HepG2 (cell line): ENCODE measurements around the gene FSHB. TPM values are rescaled to one million over a fixed set of nuclear protein-coding genes. Genes with fewer than 3 reads are reported as not detected.

Source experiments
- ATAC-seq: fragments of 200-7000 bp; cut with Tn5 transposase; 3 replicates; pipeline ENCODE4 v1.9.1; 2020; ENCODE audit warnings: mild to moderate bottlenecking, moderate library complexity
- BruUV-seq: library from RNA; stranded (reverse); fragments of 400-500 nt; replicated peaks from 2 replicates; lab custom pipeline; 2021; lab: Mats Ljungman, UMichigan
- CTCF ChIA-PET: fragments of 300-600 bp; formaldehyde crosslinking; extraction: SDS; loops from one replicate; lab custom pipeline; 2021; ENCODE audit warnings: low total read pairs, inconsistent platforms, low intra/inter-chr PET ratio; lab: Yijun Ruan, JAX
- POLR2A ChIA-PET: fragments of 350-600 bp; sonication (Branson Sonifier 250); formaldehyde crosslinking; loops from one replicate; lab custom pipeline; 2020; ENCODE audit warnings: antibody characterized with exemption, inconsistent platforms; lab: Yijun Ruan, JAX
- DNase-seq: peaks from one replicate; pipeline ENCODE4 v3.0.0-alpha.2; 2015; ENCODE audit warnings: low spot score
- FAIRE-seq: peaks from 3 replicates; lab custom pipeline; 2011; peaks lifted over from hg19 to GRCh38; lab: Jason Lieb, UNC
- H2AFZ ChIP-seq: one replicate; pipeline ENCODE4 v1.6.1; 2011; ENCODE audit warnings: low read length, inconsistent platforms
- H3K27ac ChIP-seq: fragments of 300-600 bp; 3 replicates; pipeline ENCODE4 v1.8.0; 2011; ENCODE audit warnings: mixed run types, mild to moderate bottlenecking, mixed read lengths, low read length, inconsistent platforms; ENCODE audit not compliant: insufficient read depth; ENCODE audit errors: extremely low read length
- H3K27me3 ChIP-seq, 2 experiments: fragments of 200-600 bp in 1 of 2; 2 replicates in 1 of 2; 3 replicates in 1 of 2; pipeline versions ENCODE4 v1.6.0 to v1.8.0; 2011; ENCODE audit warnings: low read length in 2 of 2, mild to moderate bottlenecking in 2 of 2, moderate library complexity in 2 of 2, inconsistent platforms in 1 of 2; ENCODE audit not compliant: insufficient read depth in 2 of 2, control insufficient read depth in 1 of 2
- H3K36me3 ChIP-seq, 2 experiments: fragments of 200-600 bp in 1 of 2; replicated peaks in 1 of 2; 2 replicates in 1 of 2; 3 replicates in 1 of 2; pipeline versions ENCODE4 v1.5.1 to v1.8.0; 2011; ENCODE audit warnings: low read length in 2 of 2, inconsistent platforms in 1 of 2; ENCODE audit not compliant: insufficient read depth in 2 of 2, control insufficient read depth in 1 of 2
- H3K4me1 ChIP-seq: 2 replicates; pipeline ENCODE4 v1.5.1; 2012; ENCODE audit warnings: low read length, inconsistent platforms; ENCODE audit not compliant: insufficient read depth
- H3K4me2 ChIP-seq: 2 replicates; pipeline ENCODE4 v1.6.0; 2011; ENCODE audit warnings: low read depth, low read length, inconsistent platforms
- H3K4me3 ChIP-seq, 3 experiments: fragments of 200-600 bp in 1 of 3; sonication (generic), shearing (Covaris generic) in 1 of 3; replicated peaks in 1 of 3; 2 replicates each; pipeline ENCODE4 v1.5.1; 2011 to 2016; ENCODE audit warnings: low read length in 3 of 3, inconsistent platforms in 2 of 3, low read depth in 2 of 3, mild to moderate bottlenecking in 2 of 3, control low read depth in 1 of 3, mixed read lengths in 1 of 3; ENCODE audit not compliant: insufficient read depth in 1 of 3
- H3K79me2 ChIP-seq: one replicate; pipeline ENCODE4 v1.6.1; 2011; ENCODE audit warnings: low read length, inconsistent platforms; ENCODE audit not compliant: insufficient read depth
- H3K9ac ChIP-seq: 2 replicates; pipeline ENCODE4 v1.6.0; 2011; ENCODE audit warnings: mild to moderate bottlenecking, low read depth, low read length, inconsistent platforms; ENCODE audit not compliant: insufficient read depth
- H3K9me3 ChIP-seq: 2 replicates; pipeline ENCODE4 v1.5.1; 2012; ENCODE audit warnings: mild to moderate bottlenecking, low read length
- H4K20me1 ChIP-seq: 2 replicates; pipeline ENCODE4 v1.6.0; 2011; ENCODE audit warnings: inconsistent platforms, mild to moderate bottlenecking, low read length, moderate library complexity; ENCODE audit not compliant: insufficient read depth
- ARNT2 ChIP-seq: sonication (generic); formaldehyde crosslinking; IDR thresholded peaks from 2 replicates; pipeline ENCODE4 v1.8.0; 2022; ENCODE audit warnings: mild to moderate bottlenecking, low read depth, missing genetic modification reagents, moderate library complexity
- BCLAF1 ChIP-seq: fragments of 450-650 bp; IDR thresholded peaks from 2 replicates; pipeline ENCODE4 v1.6.1; 2017; ENCODE audit warnings: mild to moderate bottlenecking
- CENPX ChIP-seq: sonication (generic); formaldehyde crosslinking; IDR thresholded peaks from 2 replicates; pipeline ENCODE4 v1.9.0; 2021; ENCODE audit warnings: mild to moderate bottlenecking, missing genetic modification reagents, moderate library complexity
- GATAD2A ChIP-seq: IDR thresholded peaks from 2 replicates; pipeline ENCODE4 v1.6.1; 2016
- JUNB ChIP-seq: sonication (generic); formaldehyde crosslinking; IDR thresholded peaks from 2 replicates; pipeline ENCODE4 v1.8.0; 2022; ENCODE audit warnings: missing genetic modification reagents, mild to moderate bottlenecking, borderline replicate concordance
- KDM2A ChIP-seq: sonication (generic); formaldehyde crosslinking; IDR thresholded peaks from 2 replicates; pipeline ENCODE4 v1.4.0; 2020; ENCODE audit warnings: low read depth, missing genetic modification reagents, borderline replicate concordance
- MBNL3 ChIP-seq: fragments of 250-450 bp; sonication (Bioruptor Pico); conservative IDR thresholded peaks from 2 replicates; pipeline ENCODE4 v1.8.0; 2022; ENCODE audit warnings: mild to moderate bottlenecking, inconsistent platforms
- NR1H2 ChIP-seq: sonication (generic); formaldehyde crosslinking; IDR thresholded peaks from 2 replicates; pipeline ENCODE4 v1.8.1; 2022; ENCODE audit warnings: low read depth, missing genetic modification reagents, borderline replicate concordance
- RBAK ChIP-seq: sonication (generic); formaldehyde crosslinking; IDR thresholded peaks from 2 replicates; pipeline ENCODE4 v1.5.1; 2020; ENCODE audit warnings: mild to moderate bottlenecking, missing genetic modification reagents
- RBM39 ChIP-seq: fragments of 200-400 bp; formaldehyde crosslinking; IDR thresholded peaks from one replicate; pipeline ENCODE4 v1.6.1; 2018; ENCODE audit warnings: antibody characterized with exemption, mild to moderate bottlenecking, low read depth, low read length; ENCODE audit not compliant: poor library complexity, severe bottlenecking
- SMYD3 ChIP-seq: sonication (generic); formaldehyde crosslinking; IDR thresholded peaks from 2 replicates; pipeline ENCODE4 v1.8.1; 2023; ENCODE audit warnings: mild to moderate bottlenecking, missing genetic modification reagents
- ZNF18 ChIP-seq: sonication (generic); formaldehyde crosslinking; IDR thresholded peaks from 2 replicates; pipeline ENCODE4 v1.8.0; 2022; ENCODE audit warnings: mild to moderate bottlenecking, missing genetic modification reagents; ENCODE audit not compliant: insufficient replicate concordance
- ZNF230 ChIP-seq: sonication (generic); formaldehyde crosslinking; IDR thresholded peaks from 2 replicates; pipeline ENCODE4 v1.4.0; 2020; ENCODE audit warnings: mild to moderate bottlenecking, missing genetic modification reagents
- ZNF383 ChIP-seq: sonication (generic); formaldehyde crosslinking; IDR thresholded peaks from 2 replicates; pipeline ENCODE4 v1.4.0; 2020; ENCODE audit warnings: missing genetic modification reagents, mild to moderate bottlenecking, borderline replicate concordance
- ZNF430 ChIP-seq: sonication (generic); formaldehyde crosslinking; IDR thresholded peaks from 2 replicates; pipeline ENCODE4 v1.9.0; 2021; ENCODE audit warnings: mild to moderate bottlenecking, missing genetic modification reagents
- ZNF552 ChIP-seq: sonication (generic); formaldehyde crosslinking; IDR thresholded peaks from 2 replicates; pipeline ENCODE4 v1.9.0; 2022; ENCODE audit warnings: missing genetic modification reagents, mild to moderate bottlenecking, borderline replicate concordance
- ZNF557 ChIP-seq: sonication (generic); formaldehyde crosslinking; IDR thresholded peaks from 2 replicates; pipeline ENCODE4 v1.4.0; 2020; ENCODE audit warnings: missing genetic modification reagents
- ZNF652 ChIP-seq: IDR thresholded peaks from 2 replicates; pipeline ENCODE4 v1.6.1; 2016; ENCODE audit warnings: low read depth, borderline replicate concordance
- ZNF75D ChIP-seq: sonication (generic); formaldehyde crosslinking; IDR thresholded peaks from 2 replicates; pipeline ENCODE4 v1.8.1; 2023; ENCODE audit warnings: missing genetic modification reagents, mild to moderate bottlenecking, borderline replicate concordance
- WGBS: methylation state at CpG from one replicate; pipeline ENCODE4 v1.1.6; 2017; ENCODE audit warnings: low lambda C conversion rate; 5-methylcytosine and 5-hydroxymethylcytosine counted together
- in situ Hi-C: cut with HindIII; loops from 2 replicates; pipeline ENCODE4 v1.10.0; 2017; ENCODE audit warnings: low pct_unique_long_range_greater_than_20kb; ENCODE audit not compliant: extremely low pct_ligation_motif_present
- intact Hi-C: fragments of 100-400 bp; cut with micrococcal nuclease; formaldehyde crosslinking; loops from one replicate; pipeline ENCODE4 v1.10.0; 2022; ENCODE audit not compliant: unreplicated experiment
- polyA plus RNA-seq, 8 experiments: library from polyadenylated mRNA; depleted of rRNA in 3 of 8; stranded (reverse) in 7 of 8; unstranded in 1 of 8; fragments of >200 nt; fragmentation: Illumina TruSeq in 4 of 8; extraction: Trizol in 4 of 8; gene quantifications; 2 replicates each; pipeline versions ENCODE4 v1.2.1 to v1.2.3, GENCODE V29; 2011 to 2016; ENCODE audit warnings: low read depth in 4 of 8, missing spikeins in 1 of 8, mixed read lengths in 1 of 8; ENCODE audit not compliant: insufficient read depth in 1 of 8
- total RNA-seq, 5 experiments: library from RNA; depleted of rRNA; stranded (reverse); fragments of >200 nt; fragmentation: Illumina TruSeq; extraction: Trizol; gene quantifications; 2 replicates each; pipeline ENCODE4 v1.2.3, GENCODE V29; 2016; ENCODE audit warnings: low read depth in 1 of 5

FSHB gene
- total and polyA plus RNA-seq, 2 of the 13 experiments (the other 11 are each of a cell fraction or from before 2014, with no cell fraction given), result not detected

- TF ChIP-seq ZNF18 (no peak), RBM39 (no peak), MBNL3 (CRISPR knock-in tag) (no peak), ZNF430 (CRISPR knock-in tag) (no peak), ARNT2 (CRISPR knock-in tag) (no peak), ZNF557 (no peak)
Measured at GRCh38 chr11:30279796-30280195, 49.0 kb downstream of the FSHB start (continued).

- ATAC-seq, result no peak
- no peak for TF ChIP-seq SMYD3 (CRISPR knock-in tag)
- TF ChIP-seq BCLAF1, result no peak
- no peak for TF ChIP-seq ZNF230 (CRISPR knock-in tag)
- no peak for TF ChIP-seq GATAD2A (CRISPR knock-in tag)
- no peak for TF ChIP-seq ZNF383 (CRISPR knock-in tag)
- TF ChIP-seq KDM2A (CRISPR knock-in tag), result no peak
- TF ChIP-seq ZNF652 (CRISPR knock-in tag), result no peak
- TF ChIP-seq CENPX (CRISPR knock-in tag), result no peak
- no peak for TF ChIP-seq ZNF75D (CRISPR knock-in tag)
- no peak for TF ChIP-seq JUNB
- no peak for TF ChIP-seq RBAK (CRISPR knock-in tag)
- no peak for TF ChIP-seq NR1H2
- TF ChIP-seq ZNF552 (CRISPR knock-in tag), result no peak
Measured at GRCh38 chr11:30281476-30282288, 50.9 kb downstream of the FSHB start.

More at GRCh38 chr11:30281476-30282288, 50.9 kb downstream of the FSHB start:
- in situ Hi-C loops (no loop called here), intact Hi-C loops (no loop called here)
- DNase-seq (no peak), FAIRE-seq (no peak)
- H3K27ac ChIP-seq, result no peak overlapping the region
- H3K4me1 ChIP-seq, result no peaks in the 10 kb centered on the region
- no peak overlapping the region for H2AFZ ChIP-seq
- H3K9ac ChIP-seq, result no peak overlapping the region
- no peak overlapping the region for H3K4me3 ChIP-seq
- H3K79me2 ChIP-seq, result no peaks in the 10 kb centered on the region
- H3K36me3 ChIP-seq, result no peaks in the 10 kb centered on the region
- CTCF ChIA-PET, result no interaction called here
- H3K4me2 ChIP-seq, result no peak overlapping the region
- H4K20me1 ChIP-seq, result no peaks in the 10 kb centered on the region
- 8% methylated on average over 5 of the region's 7 CpGs for WGBS
- POLR2A ChIA-PET, result no interaction called here
- no peaks in the 10 kb centered on the region for H3K9me3 ChIP-seq
- no peaks in the 10 kb centered on the region for H3K27me3 ChIP-seq
- BruUV-seq, result no TSS peak
